ENCODE data around the gene RETN.
A peak's percentile ranks its signal among the peaks of the same experiment; 100 is the strongest.

Gene RETN, protein sequence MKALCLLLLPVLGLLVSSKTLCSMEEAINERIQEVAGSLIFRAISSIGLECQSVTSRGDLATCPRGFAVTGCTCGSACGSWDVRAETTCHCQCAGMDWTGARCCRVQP

DNA sequence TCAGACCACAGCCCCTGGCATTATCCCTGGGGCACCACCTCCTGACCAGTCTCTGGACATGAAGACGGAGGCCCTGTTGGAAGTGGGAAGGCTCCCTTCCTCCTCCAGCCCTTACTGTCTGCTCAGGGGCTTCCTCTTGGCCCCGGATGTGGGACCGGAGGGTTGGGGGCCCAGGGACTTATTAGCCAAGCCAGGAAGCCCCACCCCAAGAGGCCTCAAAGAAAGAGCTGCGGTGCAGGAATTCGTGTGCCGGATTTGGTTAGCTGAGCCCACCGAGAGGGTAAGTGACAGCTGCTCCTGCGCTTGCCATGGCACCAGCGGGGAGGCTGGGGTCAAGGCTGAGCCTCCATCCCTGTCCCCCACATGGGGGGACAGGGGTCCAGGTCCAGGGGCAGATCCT is at the start of gene RETN:
Gene RETN (plus strand): TSS at position 208 of the 400 bp plus-strand sequence. CDS start 278 bp downstream, outside the sequence.
- no peak for DNase-seq

DNA sequence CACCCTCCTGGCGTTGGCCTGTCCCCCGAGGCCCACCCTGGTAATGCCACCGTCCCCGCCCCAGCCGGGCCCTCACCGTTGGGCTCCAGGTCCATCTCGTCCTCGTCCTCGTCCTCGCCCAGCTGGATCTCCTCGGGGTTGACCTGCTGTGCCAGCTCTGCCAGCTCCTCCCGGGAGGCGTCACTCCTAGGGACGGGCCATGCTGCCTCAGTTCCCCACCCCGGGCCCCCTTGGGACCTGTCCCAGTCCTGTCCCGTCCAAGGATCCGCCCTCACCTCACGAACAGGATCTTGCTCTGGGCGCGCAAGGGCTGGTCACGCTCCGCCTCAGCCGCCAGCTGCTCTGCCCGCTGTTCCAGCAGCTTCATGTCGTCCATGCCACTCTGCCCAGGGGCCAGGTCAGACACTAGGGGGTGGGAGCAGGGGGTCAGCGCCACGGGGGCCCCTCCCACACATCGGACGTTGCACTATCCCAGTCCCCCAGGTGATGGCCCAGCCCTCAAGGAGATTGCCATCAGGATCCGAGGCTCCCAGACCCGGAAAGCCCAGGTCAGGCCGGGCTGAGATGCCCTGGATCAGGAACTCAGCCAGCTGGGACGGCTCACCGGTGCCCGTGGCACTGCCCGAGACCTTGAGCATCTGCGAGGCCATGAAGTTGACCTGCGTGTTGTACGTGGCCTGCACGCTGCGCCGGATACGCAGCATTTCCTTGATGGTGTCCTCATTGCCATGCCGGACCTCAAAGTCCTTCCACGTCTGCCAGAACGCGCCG is 49.0 kb upstream of the RETN start:
- no peak for DNase-seq

DNA sequence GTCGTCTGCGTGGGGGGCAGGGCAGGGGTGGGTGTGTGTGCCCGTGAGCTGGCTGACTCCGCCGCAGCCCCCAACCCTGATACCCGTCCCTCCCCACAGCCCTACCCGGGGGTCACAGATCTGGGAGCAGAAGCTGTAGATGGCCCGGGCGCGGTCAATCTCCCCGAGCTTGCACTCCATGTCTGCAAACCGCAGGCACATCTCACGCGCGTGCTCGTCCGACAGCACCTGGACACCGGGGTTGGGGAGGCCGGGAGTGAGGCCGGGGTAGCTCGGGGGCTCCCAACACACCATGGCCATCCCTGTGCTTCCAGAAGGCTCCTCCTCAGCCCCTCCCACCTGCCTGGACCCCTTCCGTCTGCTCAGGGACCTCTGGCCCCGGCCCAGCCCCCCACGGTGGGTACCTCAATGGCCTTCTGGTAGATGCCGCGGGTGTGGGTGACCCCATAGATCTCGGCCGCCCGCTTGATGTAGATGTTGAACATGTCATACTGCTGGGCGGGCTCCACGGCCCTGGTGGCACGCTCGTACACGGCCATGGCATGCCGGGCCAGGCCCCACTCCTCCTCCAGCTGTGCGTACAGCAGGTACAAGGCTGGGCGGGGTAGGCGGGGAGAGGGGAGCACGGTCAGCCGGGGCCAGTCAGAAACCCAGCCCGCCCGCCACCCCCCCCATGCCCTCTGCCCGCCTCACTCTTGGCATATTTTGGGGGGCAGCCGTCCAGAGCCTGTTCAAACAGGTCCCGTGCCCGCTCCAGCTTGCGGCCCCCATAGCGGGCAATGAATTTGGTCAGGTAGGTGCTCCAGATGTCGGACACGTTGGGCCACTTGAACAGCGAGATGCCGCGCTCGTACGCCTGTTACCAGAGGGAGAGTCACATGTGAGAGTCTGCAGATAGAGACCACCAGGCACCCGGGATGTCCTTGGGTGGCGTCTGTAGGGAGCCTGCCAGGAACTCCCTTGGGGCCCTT is 48.1 kb upstream of the RETN start:
- no peak for DNase-seq

GRCh38 chr19:7622933-7623685 is 45.7 kb upstream of the RETN start:
- DNase-seq = no peak

GRCh38 chr19:7623725-7624603 is 44.9 kb upstream of the RETN start:
- no peak for DNase-seq

- DNase-seq = no peak
Measured at GRCh38 chr19:7624810-7625209, 44.0 kb upstream of the RETN start.

GRCh38 chr19:7625763-7626372 is 43.0 kb upstream of the RETN start:
- DNase-seq = no peak

DNA sequence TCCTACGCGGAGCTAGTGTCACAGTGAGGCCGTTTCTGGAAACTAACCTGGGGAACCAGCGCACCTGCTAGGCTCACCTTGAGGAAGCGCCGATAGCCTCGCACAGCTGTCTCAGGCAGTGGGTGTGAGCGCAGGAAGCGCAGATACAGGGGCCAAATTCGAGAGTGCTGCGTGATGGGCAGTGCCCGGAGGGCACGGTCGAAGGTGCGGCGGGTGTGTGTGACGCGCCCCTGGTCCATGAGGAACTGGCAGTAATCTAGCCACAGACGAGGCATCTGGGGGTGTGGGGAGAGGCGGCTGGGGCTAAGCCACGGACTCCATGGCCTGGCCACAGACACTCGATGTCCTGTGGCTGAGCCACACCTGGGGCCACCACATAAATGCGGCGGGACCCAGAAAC is 41.7 kb upstream of the RETN start:
- DNase-seq = no peak

- no peak for DNase-seq
Measured at GRCh38 chr19:7628589-7629311, 40.1 kb upstream of the RETN start.

DNA sequence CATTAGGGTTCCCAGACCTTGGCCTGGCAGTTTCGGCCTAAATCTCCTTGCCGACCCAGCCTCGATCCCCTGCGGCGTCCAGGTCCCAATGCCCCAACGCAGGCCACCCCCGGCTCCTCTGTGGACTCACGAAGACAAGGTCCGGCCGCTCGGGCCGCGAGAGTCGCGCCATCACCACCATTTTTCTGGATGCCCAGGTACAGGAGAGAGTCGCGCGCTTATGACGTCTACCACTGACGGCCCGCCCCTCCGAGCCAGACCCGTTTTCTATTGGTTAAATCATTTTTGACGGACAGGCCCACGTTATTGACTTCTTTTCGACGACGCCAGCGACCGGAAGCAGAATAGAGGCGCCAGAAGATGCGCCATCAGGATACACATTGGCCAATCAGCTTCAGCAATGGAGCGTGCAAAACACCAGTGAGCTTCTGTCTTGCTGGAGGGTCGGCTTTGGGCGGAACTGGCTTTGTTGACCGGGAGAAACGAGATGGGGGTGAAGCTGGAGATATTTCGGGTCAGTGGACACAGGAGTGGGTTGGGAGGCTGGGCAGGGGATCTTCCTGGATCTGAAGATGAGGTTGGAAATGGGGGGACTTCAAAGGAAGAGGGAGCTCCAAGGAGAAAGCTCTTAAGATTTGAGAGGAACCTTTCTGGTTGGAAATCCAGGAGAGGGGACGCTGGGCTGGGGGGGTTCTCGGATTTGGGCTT is 39.3 kb upstream of the RETN start, which contains the start of the genes PET100 and XAB2:
Gene PET100 (plus strand): TSS at position 447 of the 708 bp plus-strand sequence. CDS start 41 bp downstream, at position 488.
Gene XAB2 (minus strand): TSS at position 199 of the 708 bp plus-strand sequence. CDS start 18 bp downstream, at position 181.
- peak; percentile 91 to 92 for DNase-seq

DNA sequence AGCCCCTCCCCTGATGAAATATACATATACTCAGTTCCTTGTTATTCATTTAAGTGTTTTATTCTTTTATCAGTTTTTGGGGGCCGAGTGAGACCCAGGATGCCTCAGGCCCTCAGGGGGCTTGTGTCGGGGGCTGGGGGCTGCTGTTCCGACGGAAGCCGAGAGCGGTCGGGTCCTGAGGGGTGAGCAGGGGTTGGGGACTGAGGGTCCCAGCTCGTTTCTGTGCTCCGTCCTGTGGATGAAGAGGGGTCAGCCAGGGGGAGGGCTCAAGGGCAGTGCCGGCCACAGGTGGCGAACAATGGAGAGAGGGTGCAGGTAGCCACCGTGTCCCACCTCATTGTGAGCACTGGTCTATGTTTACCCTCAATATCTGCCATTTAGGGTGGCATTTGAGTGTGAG is 37.3 kb upstream of the RETN start:
- no peak for DNase-seq

GRCh38 chr19:7632340-7633203 is 36.3 kb upstream of the RETN start:
- DNase-seq = no peak

- no peak for DNase-seq
Measured at GRCh38 chr19:7633698-7634097, 35.2 kb upstream of the RETN start, which contains the start of gene PCP2. TSS of gene PCP2 (minus strand) at chr19:7633719. CDS start at chr19:7633457, 262 bp downstream.

GRCh38 chr19:7635670-7636069 is 33.2 kb upstream of the RETN start:
- no peak for DNase-seq

- DNase-seq = no peak
Measured at GRCh38 chr19:7636317-7636690, 32.5 kb upstream of the RETN start.

DNA sequence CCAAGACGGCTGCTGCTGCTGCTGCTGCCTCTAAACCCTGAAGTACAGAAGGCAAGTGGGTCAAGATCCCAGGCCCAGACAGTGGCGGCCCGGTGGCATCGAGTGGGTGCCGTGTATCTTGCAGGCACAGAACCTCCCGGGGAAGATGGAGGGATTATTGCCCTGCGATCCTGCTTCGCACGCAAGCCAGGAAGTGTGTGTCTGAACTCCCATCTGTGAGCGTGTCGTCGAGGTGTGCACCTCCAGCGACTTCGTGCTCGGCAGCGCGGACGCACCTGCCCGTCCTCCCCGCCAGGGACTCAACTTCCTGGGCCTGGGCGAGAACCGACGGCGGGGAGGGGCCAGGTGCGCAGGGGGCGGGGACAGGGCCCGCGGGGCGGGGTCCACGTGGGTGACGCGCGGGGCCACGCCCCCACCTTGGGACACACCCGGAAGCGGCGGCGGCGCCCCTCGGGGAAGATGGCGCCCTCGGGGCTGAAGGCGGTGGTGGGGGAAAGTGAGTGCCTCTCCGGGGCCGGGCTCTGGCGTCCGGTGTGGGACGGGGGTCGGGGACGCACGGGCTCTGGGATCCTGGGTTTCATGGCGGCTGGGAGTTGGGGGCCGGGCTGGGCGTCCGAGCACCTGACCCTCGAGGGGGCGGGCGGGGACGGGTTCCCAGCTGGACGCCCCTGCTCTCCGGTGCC is 32.0 kb upstream of the RETN start, which contains the start of gene STXBP2:
Gene STXBP2 (plus strand): TSS at position 420 of the 683 bp plus-strand sequence. CDS start 40 bp downstream, at position 460.
- peak; percentile 89 for DNase-seq

DNA sequence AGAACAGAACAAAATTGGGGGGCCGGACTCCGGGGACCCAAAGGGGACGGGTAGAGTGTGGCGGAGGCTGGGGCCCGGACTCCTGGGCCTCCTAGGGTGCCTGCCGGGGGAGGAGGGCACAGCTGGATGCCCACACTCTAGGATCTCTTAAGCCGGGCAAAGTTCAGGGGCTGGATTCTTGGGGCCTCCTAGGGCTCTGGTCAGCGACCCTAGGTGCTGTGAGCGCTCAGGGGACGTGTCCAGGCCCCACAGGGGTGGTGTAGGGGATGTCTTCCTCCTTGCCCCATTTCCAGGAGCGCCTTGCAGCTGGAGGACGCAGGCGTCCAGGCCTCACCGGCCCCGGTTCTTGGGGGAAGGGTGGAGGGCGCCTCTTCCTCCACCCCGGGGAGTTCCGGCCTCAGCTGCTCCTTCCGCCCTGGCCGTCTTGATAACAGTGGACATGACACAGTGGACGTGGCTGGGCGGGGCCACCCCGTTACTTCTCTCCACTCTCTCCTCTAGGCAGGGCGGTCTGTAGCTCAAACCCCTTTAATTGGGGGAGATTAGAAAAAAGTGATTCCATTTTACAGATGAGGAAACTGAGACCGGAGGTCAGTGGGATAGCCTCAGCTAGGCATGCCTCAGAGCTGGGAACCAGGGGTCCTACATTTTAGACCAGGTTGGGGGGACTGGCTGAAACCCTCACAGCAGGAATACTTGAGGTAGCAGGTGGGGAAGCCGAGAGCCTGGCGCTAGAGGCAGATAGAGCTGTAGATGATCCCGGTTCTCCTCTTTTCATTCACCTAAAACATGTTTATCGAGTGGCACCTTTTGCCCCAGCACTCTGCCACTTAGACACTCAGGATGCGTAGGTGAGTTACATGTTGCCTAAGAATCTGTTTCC is 31.2 kb upstream of the RETN start:
- no peak for DNase-seq

Data from activated CD4-positive, alpha-beta T cell treated with anti-CD3 and anti-CD28 coated beads, Interleukin-2, amount 50 U/mL, for 4 hours (primary cell).